CD4-positive, alpha-beta T cell (primary cell): ENCODE measurements around the gene SHROOM2. TPM values are rescaled to one million over a fixed set of nuclear protein-coding genes. Genes with fewer than 3 reads are reported as not detected.
A peak's percentile ranks its signal among the peaks of the same experiment; 100 is the strongest.

Source experiments
- ATAC-seq: fragments of 200-7000 bp; cut with Tn5 transposase; one replicate; pipeline ENCODE4 v1.10.0; 2022; ENCODE audit warnings: mild to moderate bottlenecking; ENCODE audit not compliant: poor library complexity
- CTCF ChIA-PET: fragments of 350-600 bp; sonication (Branson Sonifier 250); formaldehyde crosslinking; loops from one replicate; lab custom pipeline; 2021; ENCODE audit warnings: antibody characterized with exemption, inconsistent platforms; lab: Charles Lee
- POLR2A ChIA-PET: fragments of 350-600 bp; sonication (Branson Sonifier 250); formaldehyde crosslinking; loops from one replicate; lab custom pipeline; 2021; ENCODE audit warnings: antibody characterized with exemption, inconsistent platforms; lab: Charles Lee
- DNase-seq, 14 experiments: peaks; one replicate each; pipeline ENCODE4 v3.0.0-alpha.2; 2013 to 2020; ENCODE audit warnings: mixed read lengths in 2 of 14
- H3K27ac ChIP-seq, 2 donors: one replicate each; pipeline versions ENCODE4 v1.5.1 to v1.7.0; 2013; ENCODE audit warnings: low read length in 2 of 2, low read depth in 1 of 2, mild to moderate bottlenecking in 1 of 2
- H3K27me3 ChIP-seq, 2 experiments: 1 replicate in 1 of 2; 2 replicates in 1 of 2; pipeline versions ENCODE4 v1.6.1 to v1.7.0; 2013; ENCODE audit warnings: low read length in 2 of 2, control low read depth in 1 of 2, mild to moderate bottlenecking in 1 of 2, moderate library complexity in 1 of 2; ENCODE audit not compliant: insufficient read depth in 2 of 2, control insufficient read depth in 1 of 2
- H3K36me3 ChIP-seq: one replicate; pipeline ENCODE4 v1.6.1; 2013; ENCODE audit warnings: low read length, control low read depth; ENCODE audit not compliant: insufficient read depth
- H3K4me1 ChIP-seq: one replicate; pipeline ENCODE4 v1.6.1; 2013; ENCODE audit warnings: low read length, control low read depth; ENCODE audit not compliant: insufficient read depth
- H3K4me3 ChIP-seq: one replicate; pipeline ENCODE4 v1.5.1; 2013; ENCODE audit warnings: mild to moderate bottlenecking, low read length, moderate library complexity
- H3K9me3 ChIP-seq, 2 experiments: 1 replicate in 1 of 2; 2 replicates in 1 of 2; pipeline versions ENCODE4 v1.6.1 to v1.7.0; 2013; ENCODE audit warnings: low read length in 2 of 2, mild to moderate bottlenecking in 2 of 2, control low read depth in 1 of 2, moderate library complexity in 1 of 2; ENCODE audit not compliant: control insufficient read depth in 1 of 2, insufficient read depth in 1 of 2
- H3K27ac Mint-ChIP-seq: one replicate; pipeline ENCODE4 v1.8.0; 2020; ENCODE audit warnings: mixed read lengths
- H3K27me3 Mint-ChIP-seq: one replicate; pipeline ENCODE4 v1.8.0; 2021; ENCODE audit warnings: mixed read lengths
- H3K36me3 Mint-ChIP-seq: one replicate; pipeline ENCODE4 v1.8.0; 2021; ENCODE audit warnings: low read depth, mixed read lengths
- H3K4me1 Mint-ChIP-seq: one replicate; pipeline ENCODE4 v1.8.0; 2021; ENCODE audit warnings: low read depth, mixed read lengths
- H3K4me3 Mint-ChIP-seq: one replicate; pipeline ENCODE4 v1.8.0; 2020; ENCODE audit warnings: mild to moderate bottlenecking, mixed read lengths
- H3K9me3 Mint-ChIP-seq: one replicate; pipeline ENCODE4 v1.8.0; 2020; ENCODE audit warnings: mixed read lengths
- CTCF ChIP-seq: fragments of 200-600 bp; IDR thresholded peaks from one replicate; pipeline ENCODE4 v1.8.0; 2022; ENCODE audit warnings: antibody characterized with exemption, mild to moderate bottlenecking
- intact Hi-C, 2 experiments: fragments of 100-400 bp; cut with DNase I in 1 of 2; cut with micrococcal nuclease in 1 of 2; formaldehyde crosslinking; loops; one replicate each; pipeline versions ENCODE4 v1.15.1 to v1.9.0; 2023 to 2025; cut with DNase I, micrococcal nuclease
- total RNA-seq, 174 experiments: library from RNA in 2 of 174; stranded (reverse) in 2 of 174; gene quantifications; one replicate each; pipeline ENCODE4 v1.2.3 and lab custom pipeline; 2021 to 2026

Gene SHROOM2
- total RNA-seq, 2 experiments from 2014 or later = not detected

GRCh38 chrX:9997524-9997923, 211.3 kb downstream of the SHROOM2 start:
- CTCF ChIA-PET = interaction anchor here (3.4 kb wide), 1 partner anchor 121 kb away, joined by 32 read pairs; no protein-coding TSS in a partner anchor

More at GRCh38 chrX:9997524-9997923, 211.3 kb downstream of the SHROOM2 start:
- Mint-ChIP-seq H3K36me3 (no peaks in the 10 kb centered on the region), H3K9me3 (no peaks in the 10 kb centered on the region), H3K4me1 (no peaks in the 10 kb centered on the region), H3K27me3 (no peaks in the 10 kb centered on the region), H3K4me3 (no peak overlapping the region), H3K27ac (no peak overlapping the region)
- no peaks in the 10 kb centered on the region for H3K36me3 ChIP-seq
- POLR2A ChIA-PET = no interaction called here
- no peaks in the 10 kb centered on the region for H3K27me3 ChIP-seq
- peak in 2 of 14 experiments; percentile 50 to 53 for DNase-seq
- H3K4me1 ChIP-seq = peaks cover 3% of the 10 kb centered on the region
- no peak for TF ChIP-seq CTCF
- intact Hi-C loops = loop anchor here (2.0 to 10.0 kb wide), 4 partner anchors 17 to 1253 kb away; no protein-coding TSS in a partner anchor
- no peaks in the 10 kb centered on the region for H3K9me3 ChIP-seq
- H3K27ac ChIP-seq = no peak overlapping the region
- no peak overlapping the region for H3K4me3 ChIP-seq
- ATAC-seq = peak; percentile 21

Other genes starting within 250 kb of the SHROOM2 start
- gene GPR143, start 20.6 kb upstream of the SHROOM2 start, total RNA-seq = not detected
- not detected for gene CLDN34, start 180.9 kb downstream of the SHROOM2 start, total RNA-seq